CD4-positive, alpha-beta T cell (primary cell): ENCODE results near the gene BABAM2. TPM values are rescaled to one million over a fixed set of nuclear protein-coding genes. Genes with fewer than 3 reads are reported as not detected.
"Not testable (repeated sequence)": the region's sequence is repeated elsewhere in the genome, so short reads cannot be mapped to it uniquely, and the experiment has no call there.

Experiments
- ATAC-seq: fragments of 200-7000 bp; cut with Tn5 transposase; one replicate; pipeline ENCODE4 v1.10.0; 2022; ENCODE audit warnings: mild to moderate bottlenecking; ENCODE audit not compliant: poor library complexity
- CTCF ChIA-PET: fragments of 350-600 bp; sonication (Branson Sonifier 250); formaldehyde crosslinking; loops from one replicate; lab custom pipeline; 2021; ENCODE audit warnings: antibody characterized with exemption, inconsistent platforms; lab: Charles Lee
- POLR2A ChIA-PET: fragments of 350-600 bp; sonication (Branson Sonifier 250); formaldehyde crosslinking; loops from one replicate; lab custom pipeline; 2021; ENCODE audit warnings: antibody characterized with exemption, inconsistent platforms; lab: Charles Lee
- DNase-seq, 14 experiments: peaks; one replicate each; pipeline ENCODE4 v3.0.0-alpha.2; 2013 to 2020; ENCODE audit warnings: mixed read lengths in 2 of 14
- H3K27ac ChIP-seq, 2 donors: one replicate each; pipeline versions ENCODE4 v1.5.1 to v1.7.0; 2013; ENCODE audit warnings: low read length in 2 of 2, low read depth in 1 of 2, mild to moderate bottlenecking in 1 of 2
- H3K27me3 ChIP-seq, 2 experiments: 1 replicate in 1 of 2; 2 replicates in 1 of 2; pipeline versions ENCODE4 v1.6.1 to v1.7.0; 2013; ENCODE audit warnings: low read length in 2 of 2, control low read depth in 1 of 2, mild to moderate bottlenecking in 1 of 2, moderate library complexity in 1 of 2; ENCODE audit not compliant: insufficient read depth in 2 of 2, control insufficient read depth in 1 of 2
- H3K36me3 ChIP-seq: one replicate; pipeline ENCODE4 v1.6.1; 2013; ENCODE audit warnings: low read length, control low read depth; ENCODE audit not compliant: insufficient read depth
- H3K4me1 ChIP-seq: one replicate; pipeline ENCODE4 v1.6.1; 2013; ENCODE audit warnings: low read length, control low read depth; ENCODE audit not compliant: insufficient read depth
- H3K4me3 ChIP-seq: one replicate; pipeline ENCODE4 v1.5.1; 2013; ENCODE audit warnings: mild to moderate bottlenecking, low read length, moderate library complexity
- H3K9me3 ChIP-seq, 2 experiments: 1 replicate in 1 of 2; 2 replicates in 1 of 2; pipeline versions ENCODE4 v1.6.1 to v1.7.0; 2013; ENCODE audit warnings: low read length in 2 of 2, mild to moderate bottlenecking in 2 of 2, control low read depth in 1 of 2, moderate library complexity in 1 of 2; ENCODE audit not compliant: control insufficient read depth in 1 of 2, insufficient read depth in 1 of 2
- H3K27ac Mint-ChIP-seq: one replicate; pipeline ENCODE4 v1.8.0; 2020; ENCODE audit warnings: mixed read lengths
- H3K27me3 Mint-ChIP-seq: one replicate; pipeline ENCODE4 v1.8.0; 2021; ENCODE audit warnings: mixed read lengths
- H3K36me3 Mint-ChIP-seq: one replicate; pipeline ENCODE4 v1.8.0; 2021; ENCODE audit warnings: low read depth, mixed read lengths
- H3K4me1 Mint-ChIP-seq: one replicate; pipeline ENCODE4 v1.8.0; 2021; ENCODE audit warnings: low read depth, mixed read lengths
- H3K4me3 Mint-ChIP-seq: one replicate; pipeline ENCODE4 v1.8.0; 2020; ENCODE audit warnings: mild to moderate bottlenecking, mixed read lengths
- H3K9me3 Mint-ChIP-seq: one replicate; pipeline ENCODE4 v1.8.0; 2020; ENCODE audit warnings: mixed read lengths
- CTCF ChIP-seq: fragments of 200-600 bp; IDR thresholded peaks from one replicate; pipeline ENCODE4 v1.8.0; 2022; ENCODE audit warnings: antibody characterized with exemption, mild to moderate bottlenecking
- intact Hi-C, 2 experiments: fragments of 100-400 bp; cut with DNase I in 1 of 2; cut with micrococcal nuclease in 1 of 2; formaldehyde crosslinking; loops; one replicate each; pipeline versions ENCODE4 v1.15.1 to v1.9.0; 2023 to 2025; cut with DNase I, micrococcal nuclease
- total RNA-seq, 174 experiments: library from RNA in 2 of 174; stranded (reverse) in 2 of 174; gene quantifications; one replicate each; pipeline ENCODE4 v1.2.3 and lab custom pipeline; 2021 to 2026

Gene BABAM2
- total RNA-seq, 2 experiments from 2014 or later, result 29.2 to 32.8 TPM

GRCh38 chr2:28025123-28025522, 134.6 kb downstream of the BABAM2 start:
- Mint-ChIP-seq H3K4me3 (no peak overlapping the region), H3K36me3 (peaks cover 47% of the 10 kb centered on the region), H3K9me3 (peaks cover 2% of the 10 kb centered on the region), H3K4me1 (no peaks in the 10 kb centered on the region), H3K27me3 (no peaks in the 10 kb centered on the region), H3K27ac (no peak overlapping the region)
- no peaks in the 10 kb centered on the region for H3K27me3 ChIP-seq
- no peaks in the 10 kb centered on the region for H3K9me3 ChIP-seq
- intact Hi-C loops, result no loop called here
- ATAC-seq, result no peak
- H3K27ac ChIP-seq, result no peak overlapping the region
- no peak for DNase-seq
- POLR2A ChIA-PET, result no interaction called here
- CTCF ChIA-PET, result no interaction called here
- no peak overlapping the region for H3K4me3 ChIP-seq
- no peak for TF ChIP-seq CTCF
- H3K36me3 ChIP-seq, result peaks cover 7% of the 10 kb centered on the region
- no peaks in the 10 kb centered on the region for H3K4me1 ChIP-seq

- intact Hi-C loops, H3K4me3 ChIP-seq, H3K9me3 Mint-ChIP-seq, H3K4me1 Mint-ChIP-seq, H3K27ac Mint-ChIP-seq, POLR2A ChIA-PET, DNase-seq, H3K4me3 Mint-ChIP-seq, H3K9me3 ChIP-seq, CTCF ChIA-PET, H3K27ac ChIP-seq, H3K27me3 ChIP-seq, ATAC-seq, H3K27me3 Mint-ChIP-seq, H3K36me3 ChIP-seq, H3K4me1 ChIP-seq: not testable (repeated sequence)
- peaks cover 53% of the 10 kb centered on the region for H3K36me3 Mint-ChIP-seq
Observed at GRCh38 chr2:28026230-28026629, 135.7 kb downstream of the BABAM2 start.

- Mint-ChIP-seq H3K4me1 (no peaks in the 10 kb centered on the region), H3K27ac (no peak overlapping the region), H3K4me3 (no peak overlapping the region), H3K9me3 (peaks cover 2% of the 10 kb centered on the region), H3K36me3 (peaks cover 53% of the 10 kb centered on the region), H3K27me3 (no peaks in the 10 kb centered on the region)
- POLR2A ChIA-PET, result no interaction called here
- H3K4me1 ChIP-seq, result no peaks in the 10 kb centered on the region
- CTCF ChIA-PET, result no interaction called here
- intact Hi-C loops, result no loop called here
- ATAC-seq, result no peak
- H3K36me3 ChIP-seq, result peaks cover 7% of the 10 kb centered on the region
- no peak for TF ChIP-seq CTCF
- no peaks in the 10 kb centered on the region for H3K9me3 ChIP-seq
- H3K4me3 ChIP-seq, result no peak overlapping the region
- DNase-seq, result no peak
- H3K27me3 ChIP-seq, result no peaks in the 10 kb centered on the region
- no peak overlapping the region for H3K27ac ChIP-seq
Observed at GRCh38 chr2:28028025-28028424, 137.5 kb downstream of the BABAM2 start.

GRCh38 chr2:28030600-28030999, 140.1 kb downstream of the BABAM2 start:
- no peaks in the 10 kb centered on the region for H3K27me3 Mint-ChIP-seq
- no peak overlapping the region for H3K27ac ChIP-seq
- ChIA-PET CTCF (no interaction called here), POLR2A (no interaction called here)
- H3K36me3 Mint-ChIP-seq, result peaks cover 41% of the 10 kb centered on the region
- no peaks in the 10 kb centered on the region for H3K4me1 Mint-ChIP-seq
- no peak for DNase-seq
- no peak overlapping the region for H3K4me3 Mint-ChIP-seq
- no peak overlapping the region for H3K27ac Mint-ChIP-seq
- H3K27me3 ChIP-seq, result no peaks in the 10 kb centered on the region
- H3K4me1 ChIP-seq, result no peaks in the 10 kb centered on the region
- no peaks in the 10 kb centered on the region for H3K9me3 Mint-ChIP-seq
- no peaks in the 10 kb centered on the region for H3K9me3 ChIP-seq
- no peak for ATAC-seq
- H3K36me3 ChIP-seq, result peaks cover 2% of the 10 kb centered on the region
- intact Hi-C loops, result no loop called here
- TF ChIP-seq CTCF, result no peak
- no peak overlapping the region for H3K4me3 ChIP-seq
